Endothelial cell of hepatic sinusoid (primary cell): ENCODE results near the gene RAP1GAP.
"Not testable (repeated sequence)": the region's sequence is repeated elsewhere in the genome, so short reads cannot be mapped to it uniquely, and the experiment has no call there.

Experiments used
- in situ Hi-C: cut with HindIII; loops from 2 replicates; pipeline ENCODE4 v1.10.0; 2017; ENCODE audit warnings: low sequenced_read_pairs

RAP1GAP gene

DNA sequence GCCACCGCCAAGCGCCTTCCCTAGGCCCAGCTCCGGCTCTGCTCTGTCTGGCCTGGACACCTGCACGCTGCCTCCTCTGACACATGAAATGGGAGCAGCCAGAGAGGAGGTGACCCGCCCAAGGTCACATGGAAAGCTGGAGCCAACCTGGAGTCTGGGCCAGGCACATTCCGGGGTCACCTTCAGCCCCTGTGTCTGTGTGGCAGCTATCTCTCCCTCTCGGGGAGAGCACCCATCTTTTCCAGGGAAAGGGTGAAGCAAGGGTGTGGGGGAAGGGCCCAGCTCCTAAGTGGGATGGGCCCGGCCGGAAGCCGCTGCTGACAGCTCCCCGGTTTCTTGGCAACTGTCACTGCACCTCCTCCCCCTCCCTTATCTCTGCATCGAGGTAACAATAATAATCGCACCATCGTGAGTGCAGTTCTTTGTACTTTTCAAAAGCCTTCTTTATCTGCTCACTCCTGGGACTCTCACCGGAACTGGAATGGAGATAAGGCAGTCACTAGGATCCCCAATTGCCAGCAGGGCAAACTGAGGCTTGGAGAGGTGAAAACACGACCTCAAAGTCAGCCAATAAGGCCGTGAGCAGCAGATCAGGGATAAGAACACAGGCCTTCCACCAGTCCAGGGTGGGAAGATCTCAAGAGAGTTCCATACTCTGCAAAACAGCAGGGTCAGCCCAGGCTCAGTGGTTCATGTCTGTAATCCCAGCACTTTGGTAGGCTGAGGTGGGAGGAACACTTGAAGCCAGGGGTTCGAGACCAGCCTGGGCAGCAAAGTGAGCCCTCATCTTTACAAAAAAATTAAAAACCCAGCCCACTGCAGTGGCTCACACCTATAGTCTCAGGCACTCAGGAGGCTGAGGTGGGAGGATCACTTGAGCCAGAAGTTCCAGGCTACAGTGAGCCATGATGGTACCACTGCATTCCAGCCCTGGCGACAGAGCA, 36.9 kb downstream of the RAP1GAP start:
- in situ Hi-C loops: no loop called here

DNA sequence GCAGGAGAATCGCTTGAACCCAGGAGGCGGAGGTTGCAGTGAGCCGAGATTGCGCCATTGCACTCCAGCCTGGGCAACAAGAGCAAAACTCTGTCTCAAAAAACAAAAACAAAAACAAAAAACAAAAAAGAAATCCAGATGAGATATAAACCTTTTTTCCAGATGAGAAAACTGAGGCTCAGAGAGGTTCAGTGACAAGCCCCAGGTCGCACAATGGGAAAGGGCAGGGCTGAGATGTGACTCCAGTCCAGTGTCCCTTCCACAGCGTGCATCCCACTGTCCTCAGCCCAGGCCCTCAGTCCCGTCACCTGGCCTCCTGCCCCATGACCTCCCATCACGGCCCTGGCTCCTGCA, 37.6 kb downstream of the RAP1GAP start:
- in situ Hi-C loops: not testable (repeated sequence)

DNA sequence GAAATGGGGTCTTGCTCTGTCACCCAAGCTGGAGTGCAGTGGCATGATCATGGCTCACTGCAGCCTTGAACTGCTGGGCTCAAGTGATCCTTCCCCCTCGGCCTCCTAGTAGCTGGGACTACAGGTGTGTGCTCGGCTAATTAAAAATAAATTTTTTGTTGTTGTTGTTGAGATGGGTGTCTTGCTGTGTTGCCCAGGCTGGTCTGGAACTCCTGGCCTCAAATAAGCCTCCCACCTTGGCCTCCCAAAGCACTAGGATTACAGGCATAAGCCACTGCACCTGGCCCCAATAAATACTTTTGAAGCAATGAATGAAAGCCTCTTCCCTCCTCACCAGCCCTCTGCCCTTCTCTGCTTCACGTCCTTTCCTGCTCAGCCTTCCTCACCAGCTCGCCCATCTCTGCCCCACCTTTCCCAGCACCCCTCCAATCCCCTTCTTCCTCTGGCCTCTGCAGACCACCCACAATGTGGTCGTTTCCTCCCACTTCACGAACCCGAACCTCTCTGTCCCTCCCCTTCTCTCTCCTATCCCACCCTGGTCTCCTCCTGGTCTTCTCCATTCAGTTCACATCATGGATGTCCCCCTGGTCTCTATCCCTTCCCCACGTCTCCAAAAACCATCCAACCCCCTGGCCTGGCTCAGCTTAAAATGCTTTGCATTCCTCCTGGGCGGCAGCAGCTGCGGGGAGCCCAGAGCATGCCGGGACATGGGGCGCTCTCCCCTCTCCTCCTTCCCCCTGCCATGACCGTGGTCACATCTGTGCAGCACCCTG, 38.4 kb downstream of the RAP1GAP start:
- in situ Hi-C loops: no loop called here

DNA sequence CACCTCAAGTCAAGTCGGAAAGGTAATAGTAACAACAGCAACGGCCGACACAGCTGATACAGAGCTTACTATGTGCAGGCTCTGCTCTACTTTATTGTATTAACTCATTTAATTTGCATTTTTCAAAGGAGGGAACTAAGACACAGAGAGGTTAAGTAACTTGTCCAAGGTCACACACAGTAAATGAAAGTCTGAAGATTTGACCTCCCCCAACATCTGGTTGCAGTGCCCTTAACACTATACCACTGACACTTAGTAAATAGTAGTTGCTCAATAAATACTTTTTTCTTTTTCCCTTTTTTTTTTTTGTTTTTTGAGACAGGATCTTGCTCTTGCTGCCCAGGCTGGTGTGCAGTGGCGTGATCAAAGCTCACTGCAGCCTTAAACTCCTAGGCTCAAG, 39.2 kb downstream of the RAP1GAP start:
- in situ Hi-C loops: no loop called here

DNA sequence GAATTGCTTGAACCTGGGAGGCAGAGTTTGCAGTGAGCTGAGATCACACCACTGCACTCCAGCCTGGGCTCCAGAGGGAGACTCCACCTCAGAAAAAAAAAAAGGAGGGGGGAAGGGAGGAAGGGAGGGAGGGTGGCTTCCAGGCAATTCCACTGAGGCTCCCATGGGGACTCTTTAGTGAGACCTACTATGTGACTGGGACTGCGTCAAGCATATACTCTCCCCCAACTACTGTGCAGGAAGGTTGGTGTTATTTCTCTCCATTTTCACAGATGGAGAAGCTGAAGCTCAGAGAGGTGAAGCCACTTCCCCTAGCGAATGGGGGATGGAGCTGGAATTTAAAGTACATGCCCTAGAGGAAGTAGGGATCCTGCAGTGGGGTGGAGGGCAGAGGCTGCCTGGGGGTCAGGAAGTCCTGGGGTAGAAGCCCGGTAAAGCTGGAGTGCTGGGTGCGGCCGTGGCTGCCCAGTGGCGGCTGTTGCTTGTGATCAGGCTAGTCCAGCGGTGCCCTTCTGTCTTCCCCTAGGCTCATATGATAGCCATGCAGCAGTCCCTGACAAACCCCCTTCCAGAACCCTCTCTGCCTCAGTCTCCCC, 40.3 kb downstream of the RAP1GAP start:
- in situ Hi-C loops: no loop called here

DNA sequence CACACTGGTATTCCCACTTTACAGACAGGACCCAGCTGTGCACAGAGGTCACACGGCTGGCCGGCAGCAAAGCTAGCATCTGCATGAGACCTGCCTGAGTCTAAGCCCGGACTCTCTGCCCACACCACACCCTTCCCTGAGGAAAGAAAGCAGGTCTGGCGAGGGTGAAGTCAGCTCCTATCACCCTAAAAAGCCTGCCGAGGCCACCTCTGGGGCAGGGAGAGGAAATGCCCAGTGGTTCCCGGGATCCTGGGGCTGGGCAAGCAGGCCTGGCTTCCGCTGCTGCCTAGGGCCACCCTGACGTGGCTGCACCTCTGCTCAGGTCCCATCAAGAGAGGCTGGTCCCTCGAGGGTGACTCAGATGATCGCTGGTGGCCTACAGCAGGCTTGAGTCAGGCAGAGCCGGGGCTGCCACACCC, 42.2 kb downstream of the RAP1GAP start:
- in situ Hi-C loops: no loop called here

DNA sequence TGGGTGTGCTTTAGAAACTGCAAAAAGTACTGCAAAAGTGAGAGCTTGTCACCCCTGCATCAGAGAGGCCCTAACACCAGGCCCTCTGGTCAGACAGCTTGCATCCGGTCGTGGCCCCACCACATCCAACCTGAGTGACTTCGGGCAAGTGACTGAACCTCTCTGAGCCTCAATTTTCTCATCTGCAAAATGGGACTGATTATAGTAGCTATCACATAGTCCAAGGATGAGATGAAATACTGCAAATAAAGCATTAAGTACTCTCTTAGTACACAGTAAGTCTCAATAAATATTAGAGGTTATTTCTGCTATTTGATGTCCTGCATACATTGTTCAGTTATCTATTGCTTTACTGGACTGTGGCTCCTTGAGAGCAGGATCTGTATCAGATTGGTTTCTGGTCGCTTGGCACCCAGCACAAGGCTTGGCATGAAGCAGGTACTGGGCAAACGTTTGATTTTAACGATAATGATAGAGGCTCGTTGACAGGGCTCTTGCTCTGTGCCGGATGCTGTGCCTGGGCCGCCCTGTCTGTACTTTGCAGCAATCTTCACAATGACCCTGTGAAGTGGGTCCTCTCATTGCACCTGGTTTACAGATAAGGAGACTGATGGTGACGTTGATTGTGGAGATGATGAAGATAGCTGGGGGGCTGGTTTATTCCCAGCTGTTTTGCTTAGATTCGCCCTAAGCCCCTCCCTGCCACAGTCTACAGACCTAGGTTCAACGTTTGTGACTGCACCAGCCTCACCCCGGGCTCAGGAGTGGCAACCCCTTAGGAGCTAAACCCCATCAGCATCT, 43.6 kb downstream of the RAP1GAP start:
- in situ Hi-C loops: no loop called here

DNA sequence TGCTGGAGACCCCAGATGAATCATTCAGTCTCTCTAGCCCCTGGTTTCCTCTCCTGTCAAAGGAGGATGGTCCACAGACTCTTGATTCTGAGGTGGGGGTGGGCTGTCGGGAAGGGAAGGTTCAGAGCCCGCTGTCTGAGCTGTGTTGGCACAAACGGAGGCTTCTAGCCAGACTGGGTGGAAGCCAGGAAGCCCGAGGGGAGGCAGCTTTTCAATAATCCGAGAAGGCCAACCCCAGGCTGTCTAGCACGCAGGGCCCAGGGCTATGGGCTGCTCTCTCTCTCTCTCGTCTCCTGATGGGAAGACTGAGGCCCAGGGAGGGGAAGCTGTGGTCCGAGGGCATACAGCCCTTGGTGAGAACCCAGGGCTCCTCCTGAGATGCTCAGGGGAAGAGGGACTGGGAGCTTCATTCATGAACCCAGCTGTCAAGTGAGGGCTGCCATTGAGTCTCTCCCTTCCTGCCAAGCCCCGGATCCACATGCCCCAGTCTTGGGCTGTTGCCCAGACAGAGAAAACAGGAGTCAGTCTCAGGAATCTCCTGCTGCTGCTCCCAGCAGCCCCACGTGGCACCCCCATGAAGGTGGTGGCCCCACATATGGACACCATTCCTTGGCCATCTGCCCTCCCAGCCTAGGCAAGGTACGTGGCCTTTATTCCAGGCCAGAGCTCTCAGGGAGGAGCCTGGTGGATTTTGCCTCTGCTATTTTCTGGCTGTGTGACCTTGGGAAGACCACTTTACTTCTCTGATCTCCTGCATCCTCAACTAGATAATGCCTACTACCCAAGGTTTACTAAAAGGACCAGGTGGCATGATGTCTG, 44.4 kb downstream of the RAP1GAP start:
- in situ Hi-C loops: no loop called here

DNA sequence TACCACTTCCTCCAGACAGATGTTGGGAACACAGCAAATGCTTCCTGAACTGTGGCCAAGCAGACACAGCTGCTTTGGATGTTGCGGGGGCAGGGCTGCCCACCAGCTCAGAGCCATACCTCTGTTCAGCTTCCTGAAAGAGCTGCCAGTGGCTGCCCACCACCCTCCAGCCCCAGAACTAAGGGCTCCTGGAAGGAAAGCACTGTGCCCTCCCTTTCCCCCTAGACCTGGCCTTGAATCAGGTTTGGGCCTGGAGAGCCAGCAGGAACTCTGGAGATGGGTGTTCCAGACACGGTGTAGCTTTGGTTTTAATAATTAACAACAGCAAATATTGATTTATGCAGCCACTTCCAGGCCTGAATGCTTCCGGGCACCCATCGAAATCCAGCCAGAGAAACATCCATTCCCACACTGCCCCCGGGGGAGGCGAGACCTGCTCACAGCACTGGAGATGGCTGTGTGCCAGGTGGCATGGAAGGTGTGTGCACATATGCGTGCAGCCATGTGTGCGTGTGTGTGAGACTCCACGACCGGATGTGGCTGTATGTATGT, 45.7 kb downstream of the RAP1GAP start:
- in situ Hi-C loops: no loop called here

DNA sequence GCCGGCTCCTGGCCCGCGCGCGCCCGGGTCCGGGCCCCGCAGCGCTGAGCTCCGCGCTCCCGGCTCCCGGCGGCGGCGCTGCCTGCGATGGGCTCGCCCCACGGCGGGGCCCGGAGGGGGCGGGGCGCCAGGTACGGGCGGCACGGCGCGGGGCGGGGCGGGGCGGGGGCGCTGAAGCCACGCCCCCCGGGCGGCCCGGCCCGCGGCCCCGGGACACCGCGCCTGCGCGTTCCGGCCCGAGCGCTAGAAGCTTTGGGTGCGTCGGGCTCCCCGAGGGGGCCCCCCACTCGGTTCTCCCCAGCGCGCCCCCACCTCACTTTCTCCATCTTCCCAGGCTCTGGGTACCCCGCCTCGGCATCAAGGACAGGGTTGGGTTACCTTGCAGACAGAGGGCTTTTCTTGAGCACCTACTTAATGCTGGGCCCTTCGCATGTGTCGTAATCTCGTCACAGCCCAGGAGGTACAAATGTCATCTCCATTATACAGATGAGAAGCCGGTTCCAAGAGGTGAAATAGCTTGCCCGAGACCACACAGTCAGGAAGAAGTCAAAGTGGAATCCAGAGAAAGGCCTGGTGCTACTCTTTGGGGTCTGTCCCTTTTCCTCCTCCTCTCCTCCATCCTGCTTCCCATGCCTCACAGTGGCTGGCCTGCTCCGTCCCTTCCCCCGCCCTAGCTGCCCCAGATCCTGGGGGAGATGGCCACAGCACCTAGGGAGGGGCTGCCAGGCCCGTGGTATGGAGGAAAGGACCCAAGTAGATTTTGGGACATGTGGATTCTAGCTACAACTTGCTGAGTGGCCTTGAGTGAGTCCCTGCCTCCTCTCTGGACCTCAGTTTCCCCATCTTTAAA, 46.5 kb downstream of the RAP1GAP start:
- in situ Hi-C loops: no loop called here

DNA sequence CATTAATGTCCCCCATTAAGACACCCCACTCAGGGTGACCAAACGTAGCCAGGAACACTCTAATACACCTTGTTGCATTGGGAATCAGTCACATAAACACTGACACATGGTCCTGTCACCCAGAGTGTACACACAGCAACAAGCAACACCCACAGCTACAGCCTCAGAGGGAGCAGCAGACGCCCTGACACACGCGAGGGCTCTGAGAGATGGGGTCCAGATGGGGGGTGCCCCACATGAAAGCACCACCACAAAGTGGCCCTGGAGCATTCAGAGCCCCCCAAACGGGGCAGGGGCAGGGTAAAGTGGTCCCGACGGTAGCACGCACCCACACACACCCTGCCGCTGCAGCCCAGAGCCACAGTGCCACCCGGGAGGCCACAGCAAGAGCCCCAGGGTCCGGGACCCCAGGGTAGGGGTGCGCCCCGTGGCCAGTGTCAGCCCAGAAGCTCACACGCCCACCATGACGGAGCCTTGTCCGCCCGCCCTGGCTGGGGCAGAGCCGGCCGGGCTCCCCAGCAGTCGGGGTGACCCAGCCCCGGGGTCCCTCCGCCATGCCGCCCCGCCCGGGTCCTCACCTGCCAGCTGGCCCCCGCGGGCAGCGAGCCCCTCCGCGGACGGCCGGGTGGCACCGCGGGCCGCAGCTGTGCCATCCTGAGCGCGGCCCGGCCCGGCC, 47.3 kb downstream of the RAP1GAP start:
- in situ Hi-C loops: no loop called here

DNA sequence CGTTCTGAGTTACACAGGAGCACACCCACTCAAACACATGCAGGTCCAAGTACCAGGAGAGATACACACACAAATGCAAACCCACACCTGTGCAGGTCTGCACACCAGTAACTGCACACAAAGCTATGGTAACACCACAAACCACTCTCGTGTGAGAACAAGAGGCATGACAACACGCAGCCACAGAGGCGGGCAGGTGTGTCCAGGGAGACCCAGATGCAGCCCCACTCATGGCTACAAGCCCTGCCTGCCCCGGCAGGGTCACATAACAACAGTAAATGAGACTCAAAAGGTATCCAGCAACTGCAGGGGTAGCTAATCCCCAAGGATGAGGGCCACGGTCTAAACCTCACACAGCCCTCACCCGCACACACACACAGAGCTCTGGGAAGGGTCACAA, 48.1 kb downstream of the RAP1GAP start:
- in situ Hi-C loops: no loop called here

DNA sequence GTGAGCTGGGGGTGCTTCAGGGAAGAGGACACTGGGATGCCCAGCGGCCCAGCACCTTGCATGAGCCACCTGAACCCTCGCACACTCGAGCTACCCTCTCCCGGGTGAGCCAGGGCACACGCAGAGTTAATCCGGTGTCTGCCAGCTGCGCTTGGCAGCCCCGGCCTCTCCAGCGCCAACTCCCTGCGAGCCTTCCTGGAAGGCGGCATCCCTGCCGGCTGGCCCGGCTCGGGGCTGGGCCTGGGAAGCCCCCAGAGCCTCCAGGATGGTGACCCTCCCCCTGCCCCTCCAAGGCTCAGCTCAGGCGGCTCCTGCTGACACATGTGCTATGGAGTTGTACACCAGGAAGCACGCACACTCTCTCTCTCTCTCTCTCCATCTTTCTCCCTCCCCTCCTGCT, 48.7 kb downstream of the RAP1GAP start:
- in situ Hi-C loops: no loop called here

DNA sequence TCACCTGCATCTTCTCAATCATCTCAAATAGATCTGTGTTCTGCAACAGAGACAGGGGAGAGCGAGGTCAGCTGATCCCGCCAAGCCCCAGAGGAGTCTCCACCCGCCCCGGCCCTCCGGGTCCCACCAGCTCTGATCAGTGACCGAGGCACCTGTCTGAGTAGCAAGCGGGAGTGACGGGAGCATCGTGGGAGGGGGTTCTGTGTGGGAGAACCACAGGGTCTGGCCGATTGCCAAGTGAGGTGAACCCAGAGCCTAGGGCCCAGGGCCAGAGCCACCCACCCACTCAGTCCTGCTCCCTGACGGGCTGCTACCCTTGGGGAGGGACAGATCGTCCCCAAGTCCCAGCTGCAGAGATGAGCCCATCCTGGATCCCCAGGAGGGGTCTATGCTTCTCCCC, 49.1 kb downstream of the RAP1GAP start:
- in situ Hi-C loops: no loop called here

DNA sequence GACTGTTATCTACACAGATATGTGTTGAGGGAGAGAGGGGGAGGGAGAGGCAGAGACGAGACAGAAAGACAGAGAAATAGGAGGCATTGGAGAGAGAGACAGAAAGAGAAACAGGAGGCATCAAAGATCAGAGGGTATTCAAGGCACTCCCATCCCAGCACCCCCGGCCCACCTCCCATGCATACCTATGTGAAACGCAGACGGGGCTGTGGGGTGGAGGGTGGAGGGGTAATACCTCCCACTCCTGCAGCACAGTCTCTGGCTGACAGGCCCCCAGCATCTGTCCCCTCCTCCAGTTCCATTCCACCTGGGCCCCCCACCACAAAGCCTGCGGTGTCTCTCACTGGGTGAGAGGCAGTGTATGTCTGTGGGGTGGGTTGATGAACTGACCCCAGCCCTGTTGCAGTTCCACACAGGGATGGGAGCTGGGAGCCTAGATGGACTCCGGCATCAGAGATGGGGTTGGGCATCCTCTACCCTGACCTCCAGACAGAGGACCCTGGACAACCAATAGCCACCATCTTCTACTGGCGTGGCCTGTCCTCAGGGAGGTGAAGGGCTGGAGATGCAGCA, 49.7 kb downstream of the RAP1GAP start:
- in situ Hi-C loops: no loop called here

DNA sequence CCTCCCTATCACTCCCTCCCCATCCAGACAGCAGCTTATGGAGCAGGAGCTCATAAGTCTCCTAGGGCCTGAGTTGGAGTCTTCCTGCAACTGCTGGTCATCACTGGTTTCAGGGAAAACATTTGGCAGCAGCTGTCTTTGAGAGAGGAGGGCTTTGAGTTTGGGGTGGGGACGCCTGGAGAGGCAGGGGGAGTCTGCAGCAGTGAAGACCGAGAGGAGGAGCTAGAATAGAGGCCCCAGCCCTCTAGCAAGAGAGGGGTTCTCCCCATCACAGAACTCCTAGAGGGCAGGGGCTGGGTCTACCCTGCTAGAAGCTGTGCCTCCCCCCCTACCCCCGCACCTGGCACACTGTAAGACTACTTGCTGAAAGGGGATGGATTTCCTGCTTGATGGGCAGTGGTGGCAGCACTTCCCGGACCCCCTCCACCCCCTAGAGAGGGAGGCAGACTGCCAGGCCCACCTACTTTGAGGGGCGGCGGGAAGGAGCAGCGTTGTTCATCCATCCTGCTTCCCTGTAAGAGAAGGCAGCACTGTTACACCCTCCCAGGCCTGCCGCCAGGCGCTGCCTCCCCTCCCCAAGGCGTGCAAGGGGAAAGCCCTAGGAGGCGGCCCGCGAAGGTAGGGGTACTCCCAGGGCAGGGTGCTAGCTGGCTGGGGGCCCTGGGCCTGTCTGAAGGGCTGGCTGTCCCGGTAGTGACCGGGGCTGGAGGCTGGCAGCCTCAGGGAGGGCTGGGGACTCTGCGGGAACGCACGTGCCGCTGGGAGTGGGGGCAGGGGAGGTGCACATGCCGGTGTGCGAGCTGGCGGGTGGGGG, 50.4 kb downstream of the RAP1GAP start:
- in situ Hi-C loops: no loop called here

DNA sequence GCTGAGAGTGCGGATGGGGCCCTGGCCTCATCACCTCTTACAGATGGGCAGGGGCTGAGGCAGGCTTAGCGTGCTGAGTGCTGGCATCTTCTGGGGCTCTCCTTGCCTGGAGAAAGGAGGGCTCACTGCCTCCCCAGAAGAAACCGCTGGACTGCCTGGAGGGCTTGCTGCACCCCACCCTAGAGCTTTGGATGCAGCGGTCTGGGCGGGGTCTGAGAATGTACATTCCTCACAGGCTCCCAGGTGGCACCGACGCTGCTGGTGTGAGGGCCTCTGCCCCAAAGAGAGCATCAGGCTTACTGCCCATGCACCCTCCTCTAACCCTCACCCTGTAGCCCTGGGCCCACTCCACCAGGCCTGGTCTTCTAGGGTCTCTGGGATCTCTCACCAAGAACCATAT, 51.1 kb downstream of the RAP1GAP start:
- in situ Hi-C loops: no loop called here
